Measurements from ENCODE around the gene SBSN. TPM values are rescaled to one million over a fixed set of nuclear protein-coding genes. Genes with fewer than 3 reads are reported as not detected.

SBSN gene
- total RNA-seq, 1 experiment from 2014 or later = not detected

DNA sequence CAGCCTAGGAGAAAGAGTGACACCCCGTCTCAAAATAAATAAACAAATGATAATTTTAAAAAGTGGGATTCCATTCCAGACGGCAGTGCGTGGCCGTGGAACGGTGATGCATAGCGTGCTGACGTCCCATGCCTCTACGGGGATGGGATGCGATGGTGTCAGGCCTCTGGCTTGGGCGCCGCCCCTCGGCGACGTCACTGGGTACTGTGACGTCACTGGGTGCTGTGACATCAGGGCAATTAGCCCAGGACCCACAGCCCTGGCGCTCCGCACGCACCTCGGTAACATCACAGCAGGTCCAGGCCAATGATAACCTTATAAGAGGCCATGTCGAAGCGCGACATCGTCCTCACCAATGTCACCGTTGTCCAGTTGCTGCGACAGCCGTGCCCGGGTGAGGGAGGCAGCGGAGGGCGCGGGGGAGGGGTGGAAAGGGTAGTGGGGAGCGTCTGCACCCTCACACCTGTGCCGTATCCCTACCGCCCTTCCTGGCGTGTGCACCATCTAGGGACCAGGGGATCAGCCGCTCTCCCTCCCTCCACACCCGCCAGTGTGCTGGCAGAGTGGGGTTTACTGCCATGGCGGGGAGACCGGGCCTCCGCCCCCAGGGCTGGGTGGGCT is 5.2 kb upstream of the SBSN start, which contains the start of gene GAPDHS:
GAPDHS (plus strand) TSS at position 256 of the 621 bp plus-strand sequence; CDS start at position 328, 72 bp downstream.
- TF ChIP-seq, protein P1, sequence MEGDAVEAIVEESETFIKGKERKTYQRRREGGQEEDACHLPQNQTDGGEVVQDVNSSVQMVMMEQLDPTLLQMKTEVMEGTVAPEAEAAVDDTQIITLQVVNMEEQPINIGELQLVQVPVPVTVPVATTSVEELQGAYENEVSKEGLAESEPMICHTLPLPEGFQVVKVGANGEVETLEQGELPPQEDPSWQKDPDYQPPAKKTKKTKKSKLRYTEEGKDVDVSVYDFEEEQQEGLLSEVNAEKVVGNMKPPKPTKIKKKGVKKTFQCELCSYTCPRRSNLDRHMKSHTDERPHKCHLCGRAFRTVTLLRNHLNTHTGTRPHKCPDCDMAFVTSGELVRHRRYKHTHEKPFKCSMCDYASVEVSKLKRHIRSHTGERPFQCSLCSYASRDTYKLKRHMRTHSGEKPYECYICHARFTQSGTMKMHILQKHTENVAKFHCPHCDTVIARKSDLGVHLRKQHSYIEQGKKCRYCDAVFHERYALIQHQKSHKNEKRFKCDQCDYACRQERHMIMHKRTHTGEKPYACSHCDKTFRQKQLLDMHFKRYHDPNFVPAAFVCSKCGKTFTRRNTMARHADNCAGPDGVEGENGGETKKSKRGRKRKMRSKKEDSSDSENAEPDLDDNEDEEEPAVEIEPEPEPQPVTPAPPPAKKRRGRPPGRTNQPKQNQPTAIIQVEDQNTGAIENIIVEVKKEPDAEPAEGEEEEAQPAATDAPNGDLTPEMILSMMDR (IDR thresholded peaks at IDR 0.05; ENCODE audit: unreplicated experiment) = no peak
- CTCF ChIA-PET = no interaction called here
- peaks cover 6% of the 10 kb centered on the region for H3K36me3 Mint-ChIP-seq (ENCODE audit: insufficient read depth, unreplicated experiment)

DNA sequence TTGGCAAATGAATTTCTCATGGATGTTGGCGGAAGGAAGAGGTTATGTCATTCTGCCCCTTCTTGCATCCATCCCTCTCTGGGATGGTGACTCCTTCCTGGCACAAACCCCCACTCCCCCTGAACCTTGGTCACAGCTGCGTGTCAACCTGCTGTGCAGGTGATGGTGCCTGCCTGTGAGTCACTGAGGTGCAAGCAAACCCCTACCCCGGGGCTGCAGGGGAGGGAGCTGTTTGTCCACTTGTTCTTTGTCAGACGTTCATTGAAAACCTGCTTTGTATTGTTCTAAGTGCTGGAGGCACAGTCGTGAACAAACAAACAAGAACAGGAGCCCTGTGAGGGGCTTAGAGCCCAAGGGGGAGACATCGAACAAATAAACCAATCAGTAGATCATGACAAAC is 3.2 kb upstream of the SBSN start:
- TF ChIP-seq, protein P1 (IDR thresholded peaks at IDR 0.05; ENCODE audit: unreplicated experiment) = no peak
- peaks cover 89% of the 10 kb centered on the region for H3K27me3 Mint-ChIP-seq (ENCODE audit: unreplicated experiment)
- BruUV-seq (replicated peaks) = no TSS peak
- intact Hi-C loops (cut with micrococcal nuclease; ENCODE audit: unreplicated experiment) = no loop called here
- peaks cover 6% of the 10 kb centered on the region for H3K36me3 Mint-ChIP-seq (ENCODE audit: insufficient read depth, unreplicated experiment)
- no peak for DNase-seq
- no peaks in the 10 kb centered on the region for H3K9me3 Mint-ChIP-seq (ENCODE audit: low read depth, unreplicated experiment)
- H3K4me1 Mint-ChIP-seq (ENCODE audit: low read depth, unreplicated experiment) = no peaks in the 10 kb centered on the region
- CTCF ChIA-PET = interaction anchor here (0.6 to 3.3 kb wide), 2 partner anchors 21 to 90 kb away, joined by 3 to 14 read pairs; no protein-coding TSS in a partner anchor
- no peak overlapping the region for H3K27ac Mint-ChIP-seq (ENCODE audit: unreplicated experiment)
- no peak overlapping the region for H3K4me3 Mint-ChIP-seq (ENCODE audit: low read depth, unreplicated experiment)

More for the DNA sequence above, 5.2 kb upstream of the SBSN start, which contains the start of gene GAPDHS:
- H3K27me3 Mint-ChIP-seq (ENCODE audit: unreplicated experiment) = peaks cover 69% of the 10 kb centered on the region
- H3K27ac Mint-ChIP-seq (ENCODE audit: unreplicated experiment) = no peak within 1 kb of the TSS
- intact Hi-C loops (cut with micrococcal nuclease; ENCODE audit: unreplicated experiment) = no loop called here
- no TSS peak for BruUV-seq (replicated peaks)
- DNase-seq = no peak
- H3K9me3 Mint-ChIP-seq (ENCODE audit: low read depth, unreplicated experiment) = no peaks in the 10 kb centered on the region
- H3K4me3 Mint-ChIP-seq (ENCODE audit: low read depth, unreplicated experiment) = no peak within 1 kb of the TSS
- no peaks in the 10 kb centered on the region for H3K4me1 Mint-ChIP-seq (ENCODE audit: low read depth, unreplicated experiment)

DNA sequence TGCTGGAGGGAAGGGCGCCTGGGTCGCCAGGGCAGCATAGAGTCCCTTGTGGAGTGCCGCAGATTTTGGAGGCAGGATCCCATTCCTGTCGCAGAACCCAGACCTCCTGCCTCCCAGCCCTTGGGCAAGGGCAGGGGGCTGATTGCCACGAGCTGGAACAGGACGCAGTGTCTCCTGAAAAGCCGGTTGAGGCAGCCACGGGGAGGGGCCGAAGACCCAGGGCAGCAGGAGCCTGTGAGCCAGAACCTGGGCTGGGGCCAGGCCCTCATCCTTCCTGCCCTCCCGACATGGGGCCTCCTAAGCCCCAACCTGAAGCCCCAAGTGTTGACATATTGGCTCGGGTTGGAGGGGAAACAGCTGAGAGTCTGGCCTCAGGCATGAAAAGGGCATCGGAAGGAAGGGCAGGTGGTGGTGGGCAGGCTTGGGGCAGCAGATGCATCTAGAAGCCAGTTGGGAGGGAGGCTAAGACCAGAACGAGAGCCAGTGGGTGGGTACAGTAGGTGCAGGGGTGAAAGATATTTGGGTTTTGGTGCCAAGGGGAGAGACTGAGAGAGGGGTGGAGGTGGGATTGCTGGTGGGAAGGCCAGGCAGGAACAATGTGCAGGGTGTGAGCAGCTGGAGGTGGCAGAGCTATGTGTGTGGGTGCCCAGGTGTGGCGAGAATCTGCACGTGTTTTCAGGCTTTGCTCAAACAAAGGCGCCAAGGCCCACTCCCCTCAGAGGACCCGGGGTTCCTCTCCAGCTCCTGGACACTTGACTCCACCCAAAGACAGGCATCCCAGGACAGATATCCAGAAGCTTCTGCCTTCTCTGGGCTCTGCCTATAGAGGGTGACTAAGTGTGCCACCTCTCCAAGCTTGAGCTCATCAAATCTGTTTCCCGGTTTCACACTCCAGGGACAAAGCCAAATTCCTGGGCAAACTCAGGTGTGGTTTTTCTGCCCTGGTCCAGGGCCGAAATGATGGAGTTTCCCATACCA is 1.4 kb upstream of the SBSN start:
- H3K27me3 Mint-ChIP-seq (ENCODE audit: unreplicated experiment) = peaks cover 91% of the 10 kb centered on the region
- TF ChIP-seq, protein P1 (IDR thresholded peaks at IDR 0.05; ENCODE audit: unreplicated experiment) = no peak

DNA sequence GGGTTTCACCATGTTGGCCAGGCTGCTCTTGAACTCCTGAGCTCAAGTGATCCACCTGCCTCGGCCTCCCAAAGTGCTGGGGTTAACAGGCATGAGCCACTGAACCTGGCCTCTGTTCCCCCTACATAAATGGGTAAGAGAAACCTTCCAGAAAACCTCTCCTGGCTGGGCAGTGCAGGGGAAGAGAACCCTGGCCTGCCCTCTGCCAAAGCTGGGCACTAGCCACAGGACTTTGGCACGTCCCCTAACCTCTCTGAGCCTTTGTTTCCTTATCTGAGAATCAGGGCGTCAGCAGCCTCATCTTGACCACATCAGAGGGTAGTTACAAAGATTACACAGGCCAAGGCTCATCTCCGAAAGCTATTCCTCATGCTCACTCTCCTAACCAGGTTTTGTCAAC is 2.2 kb downstream of the SBSN start:
- TF ChIP-seq, protein P1 (IDR thresholded peaks at IDR 0.05; ENCODE audit: unreplicated experiment) = no peak
- Mint-ChIP-seq H3K27me3 (ENCODE audit: unreplicated experiment) (peaks cover 82% of the 10 kb centered on the region), H3K27ac (ENCODE audit: unreplicated experiment) (no peak overlapping the region), H3K9me3 (ENCODE audit: low read depth, unreplicated experiment) (no peaks in the 10 kb centered on the region), H3K4me1 (ENCODE audit: low read depth, unreplicated experiment) (no peaks in the 10 kb centered on the region), H3K4me3 (ENCODE audit: low read depth, unreplicated experiment) (no peak overlapping the region), H3K36me3 (ENCODE audit: insufficient read depth, unreplicated experiment) (no peaks in the 10 kb centered on the region)
- BruUV-seq (replicated peaks) = no TSS peak
- CTCF ChIA-PET = interaction anchor here (0.7 kb wide), 1 partner anchor 9 kb away, joined by 3 read pairs; no protein-coding TSS in a partner anchor
- intact Hi-C loops (cut with micrococcal nuclease; ENCODE audit: unreplicated experiment) = no loop called here
- DNase-seq = no peak

More for the DNA sequence above, 1.4 kb upstream of the SBSN start:
- no peak for DNase-seq
- no TSS peak for BruUV-seq (replicated peaks)
- Mint-ChIP-seq H3K9me3 (ENCODE audit: low read depth, unreplicated experiment) (no peaks in the 10 kb centered on the region), H3K4me1 (ENCODE audit: low read depth, unreplicated experiment) (no peaks in the 10 kb centered on the region), H3K36me3 (ENCODE audit: insufficient read depth, unreplicated experiment) (peaks cover 6% of the 10 kb centered on the region), H3K4me3 (ENCODE audit: low read depth, unreplicated experiment) (no peak overlapping the region), H3K27ac (ENCODE audit: unreplicated experiment) (no peak overlapping the region)
- intact Hi-C loops (cut with micrococcal nuclease; ENCODE audit: unreplicated experiment) = no loop called here
- CTCF ChIA-PET = interaction anchor here (1.3 to 3.3 kb wide), 2 partner anchors 12 to 19 kb away, joined by 3 to 14 read pairs; no protein-coding TSS in a partner anchor

Measured in Calu3 (cell line).